Activated CD8-positive, alpha-beta memory T cell treated with anti-CD3 and anti-CD28 coated beads, Interleukin-2, amount 50 U/mL, for 4 hours (primary cell): Measurements from ENCODE around the gene PLA2G4C.

Experiments
- DNase-seq: peaks from one replicate; pipeline ENCODE4 v3.0.0-alpha.2; 2020

PLA2G4C gene

DNA sequence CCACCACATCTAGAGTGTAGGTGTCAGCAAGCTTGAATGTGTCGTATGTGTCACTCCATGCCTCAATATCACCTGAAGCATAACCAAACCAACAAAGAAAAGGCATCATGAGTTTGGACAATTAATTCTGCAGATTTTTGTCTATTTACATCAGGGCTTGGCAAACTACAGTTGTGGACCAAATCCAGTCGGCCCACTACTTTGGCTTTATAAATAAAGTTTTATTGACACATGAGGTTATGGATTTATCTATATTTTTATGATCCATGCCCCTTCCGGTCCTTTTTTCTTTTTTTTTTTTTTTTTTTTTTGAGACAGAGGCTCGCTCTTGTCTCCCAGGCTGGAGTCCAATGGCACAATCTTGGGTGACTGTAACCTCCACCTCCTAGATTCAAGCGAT is 57.5 kb downstream of the PLA2G4C start:
- DNase-seq = no peak

DNA sequence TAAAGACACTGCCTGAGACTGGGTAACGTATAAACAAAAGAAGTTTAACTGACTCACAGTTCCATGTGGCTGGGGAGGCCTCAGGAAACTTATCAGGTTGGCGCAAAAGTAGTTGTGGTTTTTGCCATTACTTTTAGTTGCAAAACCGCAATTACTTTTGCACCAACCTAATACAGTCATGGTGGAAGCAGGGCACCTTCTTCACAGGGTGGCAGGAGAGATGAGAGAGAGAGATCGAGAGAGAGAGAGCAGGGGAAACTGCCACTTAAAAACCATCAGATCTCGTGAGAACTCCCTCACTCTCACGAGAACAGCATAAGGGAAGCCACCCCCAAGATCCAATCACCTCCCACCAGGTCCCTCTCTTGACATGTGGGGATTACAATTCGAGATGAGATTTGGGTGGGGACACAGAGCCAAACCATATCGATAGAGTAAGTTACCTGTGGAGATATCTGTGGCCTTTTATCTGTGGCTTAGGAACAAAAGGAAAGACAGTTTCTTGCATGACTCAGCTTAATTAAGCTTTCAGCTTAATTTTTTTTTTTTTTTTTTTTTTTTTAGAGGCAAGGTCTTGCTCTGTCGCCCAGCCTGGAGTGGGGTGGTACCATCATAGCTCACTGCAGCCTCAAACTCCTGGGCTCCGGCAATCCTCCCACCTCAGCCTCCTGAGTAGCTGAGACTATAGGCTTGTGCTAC is 59.1 kb downstream of the PLA2G4C start:
- no peak for DNase-seq

DNA sequence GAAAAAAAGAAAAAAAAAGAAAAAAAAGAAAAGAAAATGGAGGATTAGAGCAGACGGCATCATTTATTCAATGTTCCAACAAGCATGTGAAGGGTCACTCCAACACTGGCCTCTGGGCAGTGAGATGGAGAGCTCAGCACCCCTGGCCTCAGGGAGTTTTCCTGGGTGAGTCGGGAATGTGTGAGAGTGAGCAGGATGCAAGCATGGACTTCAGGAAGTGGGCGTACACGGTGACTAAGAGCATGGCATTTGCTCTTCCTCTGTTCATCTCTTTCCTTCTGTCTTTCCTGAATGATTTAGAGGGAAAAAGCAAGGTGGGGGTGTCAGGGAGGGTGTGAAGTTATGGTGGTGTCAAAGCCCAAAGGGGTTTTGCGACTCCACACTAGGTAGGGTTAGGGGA is 66.1 kb downstream of the PLA2G4C start:
- no peak for DNase-seq

DNA sequence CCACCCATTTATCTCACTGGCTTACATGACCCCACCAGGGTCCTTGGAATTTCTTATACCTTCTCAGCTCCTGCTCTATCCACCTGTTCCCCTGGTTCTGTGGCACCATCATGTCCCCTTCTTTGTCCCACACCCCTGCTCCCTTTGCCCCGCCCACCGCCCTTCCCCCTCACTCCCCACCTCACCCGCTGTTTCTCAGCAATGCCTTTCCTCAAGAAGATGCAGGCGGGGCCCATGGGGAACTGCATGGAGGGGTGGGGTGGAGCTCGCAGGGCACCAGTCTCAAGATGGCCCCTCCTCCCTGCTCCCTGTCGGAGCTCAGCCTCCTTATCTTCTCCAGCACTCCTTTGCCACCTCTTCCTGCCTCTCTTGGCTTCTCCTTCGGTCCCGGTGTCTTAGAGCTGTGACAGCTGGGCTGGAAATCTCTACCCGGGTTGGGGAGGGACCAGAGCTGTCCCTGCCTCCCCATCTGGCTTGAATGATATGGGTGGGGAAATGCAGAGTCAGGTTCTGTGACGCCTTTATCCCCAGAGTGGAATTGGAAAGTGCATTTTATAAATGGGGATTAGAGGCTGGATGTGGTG is 66.8 kb downstream of the PLA2G4C start, which contains the start of gene CABP5:
TSS of gene CABP5 (minus strand) at position 405 of the 584 bp plus-strand sequence. CDS start at position 248, 157 bp downstream.
- no peak for DNase-seq

DNA sequence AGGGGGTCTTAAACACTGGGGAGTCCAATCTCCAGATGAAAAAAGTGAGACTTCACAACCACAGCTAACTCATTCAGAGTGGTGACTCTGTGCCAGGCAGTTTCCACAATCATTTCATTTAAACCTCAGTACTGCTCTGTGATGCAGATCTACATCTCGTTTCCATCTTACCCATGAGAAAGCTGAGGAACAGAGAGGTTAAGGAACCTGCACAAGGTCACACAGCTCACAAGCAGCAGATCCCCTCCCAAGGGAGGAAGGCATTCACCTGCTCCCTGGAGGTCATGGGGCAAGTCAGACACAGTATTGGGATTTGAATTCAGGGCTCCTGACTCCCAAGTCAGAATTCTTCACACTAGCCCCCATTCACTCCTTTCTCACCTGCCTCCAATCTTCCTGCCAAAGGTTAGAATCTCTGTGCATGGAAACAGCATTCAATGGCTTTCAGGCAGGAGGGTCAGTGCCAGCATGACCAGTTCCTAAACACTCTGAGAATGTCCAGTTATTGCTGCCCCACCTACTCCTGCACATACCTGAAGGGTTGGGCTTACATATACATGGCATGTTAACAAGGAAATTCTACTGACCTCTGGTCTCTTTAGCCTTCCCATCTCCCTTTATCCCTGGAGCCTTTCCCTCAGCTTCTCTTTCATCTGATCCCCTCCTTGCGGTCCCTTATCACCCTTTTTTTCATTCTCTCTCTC is 68.6 kb downstream of the PLA2G4C start:
- DNase-seq = no peak

DNA sequence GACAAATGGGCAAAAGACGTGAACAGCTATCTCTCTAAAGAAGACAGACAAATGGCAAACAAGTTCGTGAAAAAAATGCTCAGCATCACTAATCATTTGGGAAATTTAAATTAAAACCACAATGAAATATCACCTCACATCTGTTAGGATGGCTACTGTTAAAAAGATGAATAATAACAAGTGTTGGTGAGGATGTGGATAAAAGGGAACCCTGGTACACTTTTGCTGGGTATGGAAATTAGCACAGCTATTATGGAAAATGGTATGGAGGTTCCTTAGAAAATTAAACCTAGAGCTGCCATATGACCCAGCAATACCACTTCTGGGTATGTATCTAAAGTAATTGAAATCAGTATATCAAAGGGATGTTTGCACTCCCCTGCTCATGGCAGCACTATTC is 73.9 kb downstream of the PLA2G4C start:
- DNase-seq = no peak

DNA sequence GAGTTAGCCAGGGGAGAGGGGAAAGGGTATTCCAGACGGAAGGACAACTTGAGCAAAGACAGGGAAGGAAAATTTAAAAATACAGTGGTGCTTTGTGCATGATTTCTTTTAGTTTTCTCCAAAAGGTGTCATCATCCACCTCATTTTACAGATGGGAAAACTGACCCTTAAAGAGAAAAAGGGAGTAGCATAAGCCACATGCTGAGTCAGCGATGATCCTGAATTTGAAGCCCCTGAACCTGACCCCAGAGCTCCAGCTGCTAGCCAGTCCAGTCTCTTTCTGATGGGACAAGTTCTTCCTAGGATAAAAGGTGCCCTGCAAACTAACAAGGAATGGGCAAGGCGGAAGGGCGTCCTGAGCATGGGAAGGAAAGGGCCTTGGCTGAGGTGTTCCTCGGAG is 77.0 kb downstream of the PLA2G4C start:
- DNase-seq = no peak

DNA sequence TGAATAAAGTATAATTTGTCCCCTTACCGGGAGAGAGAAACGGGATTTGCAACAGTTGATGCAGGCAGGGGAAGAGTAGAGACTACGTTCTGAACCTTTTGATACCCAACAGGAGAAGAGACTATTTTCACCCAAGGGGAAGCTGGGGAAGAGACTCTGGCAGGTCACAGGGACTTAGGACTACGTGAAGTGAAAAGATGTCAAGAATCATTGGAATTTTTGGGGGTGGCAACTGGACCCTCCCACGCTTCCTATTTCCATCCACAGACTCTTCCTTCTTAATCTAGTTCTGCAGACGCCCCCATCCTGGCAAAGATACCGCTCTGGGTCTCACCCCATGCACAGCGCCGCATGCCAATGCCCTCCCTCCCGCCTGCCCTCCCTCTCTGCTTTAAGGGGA is 80.5 kb downstream of the PLA2G4C start:
- no peak for DNase-seq

DNA sequence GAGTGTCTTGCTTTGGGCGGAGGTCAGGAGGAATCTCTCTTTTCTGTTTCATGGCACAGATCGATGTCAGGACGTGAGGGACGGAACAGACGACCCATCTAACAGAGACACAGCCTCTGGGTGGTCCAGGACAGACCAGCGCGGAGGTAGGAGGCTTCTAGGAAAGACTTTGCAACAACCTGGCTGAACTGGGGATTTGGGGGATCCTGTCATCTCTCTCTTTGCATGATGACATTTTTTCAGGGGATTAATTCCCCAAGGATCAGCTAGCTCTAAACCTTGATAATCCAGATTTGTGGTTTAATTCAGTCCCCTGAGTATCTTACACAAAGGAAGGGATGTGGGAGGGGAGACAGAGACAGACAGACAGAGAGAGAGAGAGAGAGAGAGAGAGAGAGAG is 81.2 kb downstream of the PLA2G4C start:
- DNase-seq = no peak

DNA sequence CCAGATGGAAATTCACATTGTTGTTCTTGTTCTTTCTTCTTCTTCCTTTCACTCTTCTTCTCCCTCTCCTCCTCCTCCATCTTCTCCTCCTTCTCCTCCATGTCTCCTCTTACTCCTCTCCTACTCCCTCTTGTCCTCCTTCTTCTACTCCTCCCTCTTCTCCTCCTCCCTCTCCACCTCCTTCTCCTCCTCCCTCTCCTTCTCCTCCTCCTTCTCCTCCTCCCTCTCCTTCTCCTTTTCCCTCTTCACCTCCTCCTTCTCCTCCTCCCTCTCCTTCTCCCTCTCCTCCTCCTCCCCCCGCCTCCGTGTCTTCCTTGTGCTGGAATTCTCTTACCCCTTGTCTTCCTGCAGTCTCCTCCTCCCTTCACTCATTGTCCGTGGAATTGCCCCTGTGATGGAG is 85.1 kb downstream of the PLA2G4C start:
- no peak for DNase-seq

DNA sequence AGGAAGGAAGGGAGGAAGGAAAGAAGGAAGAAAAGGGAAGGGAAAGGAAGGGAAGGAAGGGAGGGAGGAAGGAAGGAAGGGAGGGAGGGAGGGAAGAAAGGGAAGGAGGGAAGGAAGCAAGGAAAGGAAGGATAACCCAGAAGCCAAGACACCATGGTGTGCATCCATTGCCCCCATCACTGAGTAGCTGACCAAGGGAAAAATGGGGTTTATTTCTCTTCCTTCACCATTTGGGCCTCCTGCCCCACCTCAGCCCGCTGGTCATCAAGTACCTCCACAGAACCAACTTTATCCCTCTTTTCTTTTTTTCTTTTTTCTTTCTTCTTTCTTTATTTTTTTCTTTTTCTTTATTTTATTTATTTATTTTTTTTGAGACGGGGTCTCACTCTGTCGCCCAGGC is 87.1 kb downstream of the PLA2G4C start:
- no peak for DNase-seq

DNA sequence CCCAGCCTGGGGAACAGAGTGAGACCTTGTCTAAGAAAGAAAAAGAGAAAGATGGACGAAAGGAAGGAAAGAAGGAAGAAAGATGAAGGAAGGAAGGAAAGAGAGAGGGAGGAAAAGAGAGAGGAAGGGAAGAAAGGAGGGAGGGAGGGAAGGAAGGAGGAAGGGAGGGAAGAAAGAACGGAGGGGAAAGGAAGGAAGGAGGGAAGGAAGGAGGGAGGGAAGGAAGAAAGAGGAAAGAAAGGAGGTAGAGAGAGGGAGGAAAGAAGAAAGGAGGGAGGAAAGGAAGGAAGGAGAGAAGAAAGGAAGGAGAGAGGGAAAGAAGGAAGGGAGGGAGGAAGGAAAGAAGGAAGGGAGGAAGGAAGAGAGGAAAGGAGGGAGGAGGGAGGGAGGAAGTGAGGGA is 87.6 kb downstream of the PLA2G4C start:
- no peak for DNase-seq

DNA sequence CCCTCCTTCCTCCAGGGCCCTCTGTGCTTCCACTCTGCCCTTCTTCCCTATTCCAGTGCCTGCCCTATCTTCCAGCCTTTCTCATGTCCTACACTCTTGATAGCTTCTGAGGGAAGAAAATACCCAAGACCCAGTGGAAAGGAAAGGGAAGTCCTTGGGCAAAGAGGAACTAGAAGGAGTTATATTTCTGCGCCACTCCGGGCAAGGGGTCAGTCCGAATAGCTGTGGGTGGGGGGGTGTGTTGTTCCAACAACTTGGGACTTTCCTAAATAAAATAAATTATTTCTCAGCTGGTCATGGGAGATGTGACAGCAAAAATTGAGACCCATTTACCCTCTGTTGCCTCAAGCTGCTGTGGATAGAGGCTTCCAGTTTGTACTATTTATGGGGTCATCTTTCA is 89.9 kb downstream of the PLA2G4C start:
- no peak for DNase-seq

DNA sequence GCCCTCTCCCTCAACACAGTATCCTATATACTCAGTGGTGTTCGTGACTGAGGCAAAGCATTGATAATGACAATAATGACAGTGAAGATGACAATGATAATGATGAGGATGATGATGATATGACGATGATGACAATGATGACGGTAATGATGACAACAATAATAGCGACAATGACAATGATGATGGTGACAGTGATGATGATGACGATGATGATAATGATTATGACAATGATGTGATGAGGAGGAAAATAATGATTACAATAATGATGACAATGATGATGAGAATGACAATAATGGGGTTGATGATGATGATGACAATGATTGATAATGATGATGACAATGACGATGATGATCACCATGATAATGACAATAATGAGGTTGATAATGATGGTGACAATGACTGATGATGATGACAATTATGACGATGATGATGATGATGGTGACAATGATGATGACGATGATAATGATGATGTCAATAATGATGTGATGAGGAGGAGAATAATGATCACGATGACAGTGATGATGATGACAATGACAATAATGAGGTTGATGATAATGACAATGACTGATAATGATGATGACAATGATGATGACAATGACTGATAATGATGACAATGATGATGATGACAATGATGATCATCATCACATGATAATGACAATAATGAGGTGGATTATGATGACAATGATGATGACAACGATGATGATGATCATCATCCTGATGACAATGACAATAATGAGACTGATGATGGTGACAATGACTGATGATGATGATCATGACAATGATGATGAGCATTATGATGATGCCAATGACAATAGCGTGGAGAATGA is 99.5 kb downstream of the PLA2G4C start:
- DNase-seq = no peak

DNA sequence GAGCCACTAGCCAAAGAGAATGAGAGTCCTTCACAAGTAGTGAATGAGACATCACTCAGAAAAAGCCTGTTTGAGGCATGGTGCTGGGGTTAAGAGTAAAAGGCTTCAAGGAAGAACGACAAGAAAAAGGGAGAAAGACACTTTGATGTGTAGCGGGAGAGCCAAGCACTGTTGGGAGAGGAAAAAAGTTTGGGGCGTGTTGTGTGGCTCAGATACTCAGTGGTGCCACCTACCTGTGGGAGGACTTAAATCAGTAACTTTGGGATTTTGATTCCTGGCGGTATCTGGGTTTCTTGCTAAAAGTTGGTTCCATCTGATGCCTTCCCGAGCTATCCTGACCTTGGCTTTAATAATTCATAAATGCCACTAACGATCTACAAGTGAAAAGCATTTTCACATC is 103.9 kb downstream of the PLA2G4C start:
- no peak for DNase-seq

DNA sequence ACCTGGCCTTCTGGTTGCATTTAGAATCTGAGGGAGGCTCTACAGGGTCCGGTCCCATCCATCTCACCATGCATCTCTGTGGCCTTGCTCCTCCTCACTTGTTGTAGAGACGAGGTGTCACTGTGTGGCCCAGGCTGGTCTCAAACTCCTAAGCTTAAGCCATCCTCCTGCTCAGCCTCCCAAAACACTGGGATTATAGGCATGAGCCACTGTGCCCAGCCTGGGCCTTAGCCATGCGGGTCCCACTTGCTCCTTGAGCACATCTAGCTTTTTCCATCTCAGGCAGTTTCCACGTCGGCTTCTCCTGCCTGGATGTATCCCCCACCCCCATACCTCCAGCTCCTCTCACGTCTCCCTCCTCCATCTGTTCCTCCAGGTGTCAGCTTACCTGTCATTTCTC is 106.4 kb downstream of the PLA2G4C start:
- DNase-seq = no peak

DNA sequence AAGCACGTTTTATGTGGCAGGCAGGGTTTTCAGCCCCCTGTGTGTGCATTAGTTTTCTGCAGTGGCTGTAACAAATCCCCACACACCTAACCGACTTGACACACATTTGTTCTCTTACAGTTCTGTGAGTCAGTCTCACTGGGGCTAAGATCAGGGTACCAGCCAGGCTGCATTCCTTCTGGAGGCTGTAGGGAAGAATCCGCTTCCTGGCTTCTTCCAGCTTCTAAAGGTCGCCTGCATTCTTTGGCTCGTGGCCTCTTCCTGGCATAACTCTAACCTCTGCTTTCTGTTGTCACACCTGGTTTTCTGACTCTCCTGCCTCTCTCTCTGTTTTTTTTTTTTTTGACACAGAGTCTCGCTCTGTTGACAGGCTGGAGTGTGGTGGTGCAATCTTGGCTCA is 109.8 kb downstream of the PLA2G4C start:
- no peak for DNase-seq

DNA sequence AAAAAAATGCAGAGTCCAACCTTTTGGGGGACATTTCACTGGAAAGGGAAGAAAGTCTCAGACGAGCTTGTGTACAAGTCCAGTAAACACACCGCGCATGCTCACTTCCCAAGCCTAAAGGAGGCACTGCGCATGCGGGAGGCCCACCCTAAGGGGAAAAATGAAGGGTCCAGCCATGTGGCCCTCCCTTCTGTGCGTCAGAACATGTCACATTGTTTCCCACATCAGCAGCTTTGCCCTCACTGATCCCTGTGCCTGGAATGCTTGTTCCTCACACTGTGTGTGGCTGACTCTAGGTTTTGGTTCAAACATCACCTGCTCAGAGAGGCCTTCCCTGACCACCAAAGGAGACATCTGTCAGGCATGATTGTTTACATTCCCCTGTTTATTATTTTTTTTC is 111.8 kb downstream of the PLA2G4C start:
- DNase-seq = no peak
